ENCODE results near the gene RERE.

The RERE gene

DNA sequence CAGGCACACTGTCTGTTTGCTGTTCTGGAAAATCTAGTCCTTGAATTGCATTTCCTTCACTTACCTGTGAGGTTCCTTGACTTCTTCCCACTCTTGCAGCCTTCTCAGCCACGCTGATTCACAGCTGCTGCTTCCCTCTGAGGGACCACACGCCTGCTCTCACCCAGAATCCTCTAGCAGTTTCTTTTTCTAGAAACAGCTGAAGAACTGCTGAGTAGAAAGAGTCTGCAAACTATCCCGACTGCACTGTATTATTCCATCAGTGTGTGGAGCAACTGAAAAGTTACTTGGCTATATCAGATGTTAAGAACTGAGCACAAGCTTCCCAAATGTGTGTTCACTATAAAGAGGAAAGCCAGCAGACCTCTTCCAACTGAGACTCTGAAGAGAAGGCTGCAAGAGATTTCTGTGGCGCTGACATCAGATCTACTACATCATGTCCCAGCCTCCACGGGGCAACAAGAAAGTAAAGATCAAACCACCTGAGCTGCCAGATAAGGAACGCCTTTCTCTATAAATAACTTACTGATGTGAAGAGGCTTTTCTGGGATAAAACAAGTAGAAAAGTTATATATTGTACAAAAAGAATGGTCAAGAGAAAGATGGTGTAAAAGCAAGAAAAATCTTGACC lies 226.6 kb downstream of the RERE start:
- TF ChIP-seq, protein P1, sequence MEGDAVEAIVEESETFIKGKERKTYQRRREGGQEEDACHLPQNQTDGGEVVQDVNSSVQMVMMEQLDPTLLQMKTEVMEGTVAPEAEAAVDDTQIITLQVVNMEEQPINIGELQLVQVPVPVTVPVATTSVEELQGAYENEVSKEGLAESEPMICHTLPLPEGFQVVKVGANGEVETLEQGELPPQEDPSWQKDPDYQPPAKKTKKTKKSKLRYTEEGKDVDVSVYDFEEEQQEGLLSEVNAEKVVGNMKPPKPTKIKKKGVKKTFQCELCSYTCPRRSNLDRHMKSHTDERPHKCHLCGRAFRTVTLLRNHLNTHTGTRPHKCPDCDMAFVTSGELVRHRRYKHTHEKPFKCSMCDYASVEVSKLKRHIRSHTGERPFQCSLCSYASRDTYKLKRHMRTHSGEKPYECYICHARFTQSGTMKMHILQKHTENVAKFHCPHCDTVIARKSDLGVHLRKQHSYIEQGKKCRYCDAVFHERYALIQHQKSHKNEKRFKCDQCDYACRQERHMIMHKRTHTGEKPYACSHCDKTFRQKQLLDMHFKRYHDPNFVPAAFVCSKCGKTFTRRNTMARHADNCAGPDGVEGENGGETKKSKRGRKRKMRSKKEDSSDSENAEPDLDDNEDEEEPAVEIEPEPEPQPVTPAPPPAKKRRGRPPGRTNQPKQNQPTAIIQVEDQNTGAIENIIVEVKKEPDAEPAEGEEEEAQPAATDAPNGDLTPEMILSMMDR (IDR thresholded peaks at IDR 0.05): no peak
- Histone ChIP-seq H3K27me3 (no peaks in the 10 kb centered on the region), H3K36me3 (no peaks in the 10 kb centered on the region), H3K9me3 (no peaks in the 10 kb centered on the region), H3K27ac (no peak overlapping the region), H3K4me3 (ENCODE audit: low read depth in 1 of 2, low read length in 1 of 2) (no peak overlapping the region), H3K4me1 (ENCODE audit: control insufficient read depth in 1 of 2, insufficient read depth in 1 of 2, low read depth in 1 of 2, low read length in 1 of 2) (no peaks in the 10 kb centered on the region)

- TF ChIP-seq, protein P1 (IDR thresholded peaks at IDR 0.05): no peak
- H3K27me3 ChIP-seq: no peaks in the 10 kb centered on the region
Observed at GRCh38 chr1:8589571-8589970, 227.9 kb downstream of the RERE start.

DNA sequence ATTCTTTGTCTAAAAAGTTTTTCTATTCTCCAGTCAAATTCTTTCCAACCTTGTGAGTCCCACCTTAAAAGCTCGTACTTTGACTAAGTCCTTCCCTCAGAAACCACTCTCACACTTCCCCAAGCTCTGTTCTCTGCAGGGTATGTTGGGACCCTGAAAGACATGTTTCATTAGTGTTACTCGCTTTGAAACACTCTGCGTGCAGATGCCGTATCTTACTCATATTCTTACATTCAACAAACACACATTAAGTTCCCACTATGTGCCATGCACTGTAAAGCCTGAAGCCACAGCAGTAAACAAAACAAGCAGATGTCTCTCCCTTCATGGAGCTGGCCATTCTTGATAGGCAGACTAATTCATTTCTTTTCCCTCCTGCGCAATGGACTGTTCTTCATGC lies 229.7 kb downstream of the RERE start:
- no peaks in the 10 kb centered on the region for H3K4me1 ChIP-seq (ENCODE audit: control insufficient read depth in 1 of 2, insufficient read depth in 1 of 2, low read depth in 1 of 2, low read length in 1 of 2)
- no peaks in the 10 kb centered on the region for H3K36me3 ChIP-seq
- TF ChIP-seq, protein P1 (IDR thresholded peaks at IDR 0.05): no peak
- no peak overlapping the region for H3K27ac ChIP-seq
- H3K4me3 ChIP-seq (ENCODE audit: low read depth in 1 of 2, low read length in 1 of 2): no peak overlapping the region
- H3K27me3 ChIP-seq: no peaks in the 10 kb centered on the region
- H3K9me3 ChIP-seq: no peaks in the 10 kb centered on the region

More at GRCh38 chr1:8589571-8589970, 227.9 kb downstream of the RERE start:
- Histone ChIP-seq H3K4me1 (ENCODE audit: control insufficient read depth in 1 of 2, insufficient read depth in 1 of 2, low read depth in 1 of 2, low read length in 1 of 2) (no peaks in the 10 kb centered on the region), H3K27ac (no peak overlapping the region), H3K9me3 (no peaks in the 10 kb centered on the region), H3K4me3 (ENCODE audit: low read depth in 1 of 2, low read length in 1 of 2) (no peak overlapping the region), H3K36me3 (no peaks in the 10 kb centered on the region)

DNA sequence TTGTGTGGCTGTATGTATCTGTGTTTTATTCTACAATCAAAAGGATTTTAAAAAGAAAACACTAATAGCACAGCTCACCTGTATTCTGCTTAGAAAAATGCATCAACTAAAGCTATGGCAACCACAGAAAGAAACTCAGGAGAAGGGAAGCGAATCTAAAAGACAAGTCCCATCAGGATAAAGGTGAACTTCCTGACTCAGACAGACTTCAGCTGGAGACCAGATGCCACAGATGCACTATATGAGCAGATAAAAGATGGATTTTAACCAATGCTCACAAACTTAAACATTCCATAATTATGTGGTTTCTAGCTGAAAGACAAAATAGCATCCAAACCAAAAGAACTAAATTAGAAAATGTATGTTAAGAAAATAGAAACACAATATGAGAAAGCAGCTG lies 231.0 kb downstream of the RERE start:
- Histone ChIP-seq H3K36me3 (no peaks in the 10 kb centered on the region), H3K27me3 (no peaks in the 10 kb centered on the region), H3K27ac (no peak overlapping the region), H3K4me1 (ENCODE audit: control insufficient read depth in 1 of 2, insufficient read depth in 1 of 2, low read depth in 1 of 2, low read length in 1 of 2) (no peaks in the 10 kb centered on the region), H3K4me3 (ENCODE audit: low read depth in 1 of 2, low read length in 1 of 2) (no peak overlapping the region), H3K9me3 (no peaks in the 10 kb centered on the region)
- TF ChIP-seq, protein P1 (IDR thresholded peaks at IDR 0.05): no peak

DNA sequence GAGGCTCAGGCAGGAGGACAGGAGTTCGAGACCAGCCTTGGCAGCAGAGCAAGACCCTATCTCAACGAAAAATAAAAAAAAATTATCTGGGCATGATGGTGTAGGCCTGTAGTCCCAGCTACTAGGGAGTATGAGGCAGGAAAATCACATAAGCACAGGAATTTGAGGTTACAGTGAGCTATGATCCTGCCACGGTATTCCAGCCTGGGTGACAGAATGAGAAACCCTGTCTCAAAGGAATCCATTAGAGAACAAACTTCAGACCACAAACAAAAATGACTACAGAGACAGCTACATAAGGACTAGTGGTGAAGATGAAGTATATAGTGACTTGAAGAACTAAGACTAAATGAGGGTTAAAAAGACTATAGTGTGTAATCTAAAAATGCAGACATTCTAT lies 233.1 kb downstream of the RERE start:
- no peaks in the 10 kb centered on the region for H3K27me3 ChIP-seq
- no peaks in the 10 kb centered on the region for H3K4me1 ChIP-seq (ENCODE audit: control insufficient read depth in 1 of 2, insufficient read depth in 1 of 2, low read depth in 1 of 2, low read length in 1 of 2)
- H3K4me3 ChIP-seq (ENCODE audit: low read depth in 1 of 2, low read length in 1 of 2): no peak overlapping the region
- no peak overlapping the region for H3K27ac ChIP-seq
- no peaks in the 10 kb centered on the region for H3K9me3 ChIP-seq
- H3K36me3 ChIP-seq: no peaks in the 10 kb centered on the region
- TF ChIP-seq, protein P1 (IDR thresholded peaks at IDR 0.05): no peak

All from neutrophil (primary cell).